DOHH2 (cell line): ENCODE measurements around the gene TRAT1.

Experiments used
- EZH2phosphoT487 ChIP-seq: fragments of 200-600 bp; sonication (generic); IDR thresholded peaks from 2 replicates; pipeline ENCODE4 v1.6.1; 2017; ENCODE audit warnings: borderline replicate concordance, mild to moderate bottlenecking, antibody characterized with exemption, low read length, moderate library complexity, mixed read lengths
- TF ChIP-seq, protein P1 (sequence below): fragments of 200-600 bp; sonication (generic); IDR thresholded peaks from one replicate; pipeline ENCODE4 v1.5.1; 2014; ENCODE audit warnings: antibody characterized with exemption, mild to moderate bottlenecking, low read depth, low read length; ENCODE audit not compliant: poor library complexity, severe bottlenecking

DNA sequence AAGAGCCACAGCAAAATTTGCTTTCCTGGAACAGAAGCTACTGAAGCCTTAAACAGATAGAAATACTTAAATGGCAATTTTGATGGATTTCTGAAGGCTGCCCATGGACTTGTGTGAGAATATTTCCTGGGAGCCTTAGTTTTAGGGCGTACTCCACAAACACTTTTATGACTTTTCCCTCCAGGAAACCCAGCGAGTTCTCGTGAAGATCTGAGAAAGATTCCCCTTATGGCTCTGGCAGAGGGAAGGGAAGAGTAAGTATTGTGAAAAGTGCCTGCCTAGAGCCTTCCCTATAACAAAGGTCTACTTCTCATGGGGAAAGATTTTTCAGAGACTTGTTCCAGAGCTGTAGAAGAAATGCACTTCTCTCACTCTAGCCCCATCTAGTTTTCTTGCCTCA is 31.1 kb upstream of the TRAT1 start:
- TF ChIP-seq EZH2phosphoT487 = no peak
- TF ChIP-seq, protein P1, sequence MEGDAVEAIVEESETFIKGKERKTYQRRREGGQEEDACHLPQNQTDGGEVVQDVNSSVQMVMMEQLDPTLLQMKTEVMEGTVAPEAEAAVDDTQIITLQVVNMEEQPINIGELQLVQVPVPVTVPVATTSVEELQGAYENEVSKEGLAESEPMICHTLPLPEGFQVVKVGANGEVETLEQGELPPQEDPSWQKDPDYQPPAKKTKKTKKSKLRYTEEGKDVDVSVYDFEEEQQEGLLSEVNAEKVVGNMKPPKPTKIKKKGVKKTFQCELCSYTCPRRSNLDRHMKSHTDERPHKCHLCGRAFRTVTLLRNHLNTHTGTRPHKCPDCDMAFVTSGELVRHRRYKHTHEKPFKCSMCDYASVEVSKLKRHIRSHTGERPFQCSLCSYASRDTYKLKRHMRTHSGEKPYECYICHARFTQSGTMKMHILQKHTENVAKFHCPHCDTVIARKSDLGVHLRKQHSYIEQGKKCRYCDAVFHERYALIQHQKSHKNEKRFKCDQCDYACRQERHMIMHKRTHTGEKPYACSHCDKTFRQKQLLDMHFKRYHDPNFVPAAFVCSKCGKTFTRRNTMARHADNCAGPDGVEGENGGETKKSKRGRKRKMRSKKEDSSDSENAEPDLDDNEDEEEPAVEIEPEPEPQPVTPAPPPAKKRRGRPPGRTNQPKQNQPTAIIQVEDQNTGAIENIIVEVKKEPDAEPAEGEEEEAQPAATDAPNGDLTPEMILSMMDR = no peak
